B cell (primary cell): ENCODE data around the gene ZP3. TPM values are rescaled to one million over a fixed set of nuclear protein-coding genes. Genes with fewer than 3 reads are reported as not detected.
A peak's percentile ranks its signal among the peaks of the same experiment; 100 is the strongest.
"Not testable (repeated sequence)": the region's sequence is repeated elsewhere in the genome, so short reads cannot be mapped to it uniquely, and the experiment has no call there.

Experiments
- ATAC-seq: fragments of 200-7000 bp; cut with Tn5 transposase; one replicate; pipeline ENCODE4 v1.10.0; 2021; ENCODE audit warnings: low read depth, mild to moderate bottlenecking, moderate number of reproducible peaks, moderate library complexity
- CTCF ChIA-PET: fragments of 350-600 bp; sonication (Branson Sonifier 250); formaldehyde crosslinking; loops from one replicate; lab custom pipeline; 2021; ENCODE audit warnings: antibody characterized with exemption, inconsistent platforms; lab: Charles Lee
- POLR2A ChIA-PET: fragments of 350-600 bp; sonication (Branson Sonifier 250); formaldehyde crosslinking; loops from one replicate; lab custom pipeline; 2021; ENCODE audit warnings: antibody characterized with exemption; lab: Charles Lee
- DNase-seq: peaks from one replicate; pipeline ENCODE4 v3.0.0; 2013
- H2AFZ ChIP-seq: 2 replicates; pipeline ENCODE4 v1.6.1; 2012; ENCODE audit warnings: mild to moderate bottlenecking, low read depth, low read length; ENCODE audit not compliant: insufficient read depth, poor library complexity, severe bottlenecking
- H3K27ac ChIP-seq, 2 donors: 1 replicate in 1 of 2; 2 replicates in 1 of 2; pipeline ENCODE4 v1.5.1; 2012 to 2013; ENCODE audit warnings: low read length in 2 of 2, mild to moderate bottlenecking in 2 of 2, moderate library complexity in 1 of 2
- H3K27me3 ChIP-seq, 4 experiments: fragments of 200-600 bp in 1 of 4; sonication (generic) in 1 of 4; replicated peaks in 1 of 4; 1 replicate in 2 of 4; 2 replicates in 2 of 4; pipeline versions ENCODE4 v1.6.1 to v1.7.0; 2013 to 2016; ENCODE audit warnings: low read length in 3 of 4, mild to moderate bottlenecking in 2 of 4, mixed read lengths in 1 of 4, moderate library complexity in 1 of 4; ENCODE audit not compliant: insufficient read depth in 4 of 4, control insufficient read depth in 3 of 4; ENCODE audit errors: control extremely low read depth in 1 of 4
- H3K36me3 ChIP-seq, 2 experiments: replicated peaks in 1 of 2; 1 replicate in 1 of 2; 2 replicates in 1 of 2; pipeline versions ENCODE4 v1.6.1 to v1.7.1; 2013; ENCODE audit warnings: low read length in 1 of 2; ENCODE audit not compliant: insufficient read depth in 2 of 2, control insufficient read depth in 1 of 2; ENCODE audit errors: control extremely low read depth in 1 of 2, extremely low read depth in 1 of 2
- H3K4me1 ChIP-seq, 2 donors: fragments of 200-600 bp in 1 of 2; sonication (generic) in 1 of 2; 1 replicate in 1 of 2; 2 replicates in 1 of 2; pipeline versions ENCODE4 v1.5.1 to v1.6.1; 2013 to 2017; ENCODE audit warnings: low read length in 2 of 2; ENCODE audit not compliant: control insufficient read depth in 2 of 2, insufficient read depth in 2 of 2
- H3K4me2 ChIP-seq: replicated peaks from 2 replicates; pipeline ENCODE3; 2012; ENCODE audit warnings: mild to moderate bottlenecking, low read depth, low read length; ENCODE audit not compliant: poor library complexity, severe bottlenecking
- H3K4me3 ChIP-seq, 5 experiments: fragments of 200-600 bp in 1 of 5; sonication (generic) in 1 of 5; 1 replicate in 3 of 5; 2 replicates in 2 of 5; pipeline versions ENCODE4 v1.5.1 to v1.7.0; 2011 to 2016; ENCODE audit warnings: low read length in 4 of 5, mild to moderate bottlenecking in 4 of 5, low read depth in 2 of 5, control low read depth in 1 of 5, moderate library complexity in 1 of 5; ENCODE audit not compliant: insufficient read depth in 1 of 5; ENCODE audit errors: control extremely low read depth in 1 of 5, extremely low read depth in 1 of 5
- H3K79me2 ChIP-seq: fragments of 200-600 bp; sonication (generic); one replicate; pipeline ENCODE4 v1.6.0; 2016; ENCODE audit warnings: low read length; ENCODE audit not compliant: control insufficient read depth, insufficient read depth
- H3K9ac ChIP-seq: fragments of 200-600 bp; sonication (generic); 2 replicates; pipeline ENCODE4 v1.6.1; 2017; ENCODE audit warnings: mild to moderate bottlenecking, low read length, moderate library complexity
- H3K9me3 ChIP-seq, 3 donors: one replicate each; pipeline versions ENCODE4 v1.6.1 to v1.7.1; 2013; ENCODE audit warnings: low read length in 2 of 3; ENCODE audit not compliant: control insufficient read depth in 2 of 3, insufficient read depth in 1 of 3; ENCODE audit errors: control extremely low read depth in 1 of 3
- H4K20me1 ChIP-seq: 2 replicates; pipeline ENCODE4 v1.6.0; 2012; ENCODE audit warnings: mild to moderate bottlenecking, low read length; ENCODE audit not compliant: insufficient read depth, control insufficient read depth, poor library complexity, severe bottlenecking
- H3K27ac Mint-ChIP-seq: one replicate; pipeline ENCODE4 v1.8.0; 2021; ENCODE audit warnings: mixed read lengths
- H3K27me3 Mint-ChIP-seq: one replicate; pipeline ENCODE4 v1.8.0; 2021; ENCODE audit warnings: mixed read lengths
- H3K4me1 Mint-ChIP-seq: one replicate; pipeline ENCODE4 v1.8.0; 2021; ENCODE audit warnings: mixed read lengths
- H3K4me3 Mint-ChIP-seq: one replicate; pipeline ENCODE4 v1.8.0; 2021; ENCODE audit warnings: mixed read lengths
- H3K9me3 Mint-ChIP-seq: one replicate; pipeline ENCODE4 v1.8.0; 2022; ENCODE audit warnings: mixed read lengths; ENCODE audit not compliant: insufficient read depth
- WGBS: methylation state at CpG from one replicate; pipeline ENCODE4 v1.1.5; 2013; ENCODE audit warnings: missing lambda C conversion rate; ENCODE audit not compliant: insufficient coverage; 5-methylcytosine and 5-hydroxymethylcytosine counted together
- intact Hi-C: fragments of 100-400 bp; cut with micrococcal nuclease; formaldehyde crosslinking; loops from one replicate; pipeline ENCODE4 v1.10.0; 2022
- polyA plus RNA-seq: library from polyadenylated mRNA; depleted of rRNA; stranded (reverse); fragments of >200 nt; gene quantifications from 2 replicates; pipeline ENCODE4 v1.2.3, GENCODE V29; 2012
- total RNA-seq, 2 donors: library from RNA; stranded (reverse); fragments of 120-200 nt in 1 of 2; gene quantifications; 1 replicate in 1 of 2; 2 replicates in 1 of 2; pipeline versions ENCODE4 v1.2.3 to v1.2.4, GENCODE V29; 2013 to 2022

The ZP3 gene
- total and polyA plus RNA-seq, 2 donors (not counting 1 experiment from before 2014, with no cell fraction given) = 0.64 to 4.4 TPM

GRCh38 chr7:76483081-76483480 lies 58.3 kb downstream of the ZP3 start:
- H3K9ac ChIP-seq, ATAC-seq, DNase-seq, H3K79me2 ChIP-seq, H3K4me1 ChIP-seq, POLR2A ChIA-PET, H2AFZ ChIP-seq, H3K4me2 ChIP-seq, H3K9me3 Mint-ChIP-seq, H3K27ac ChIP-seq, H3K4me1 Mint-ChIP-seq, CTCF ChIA-PET, H3K27me3 ChIP-seq, H4K20me1 ChIP-seq, H3K4me3 Mint-ChIP-seq, intact Hi-C loops, H3K27ac Mint-ChIP-seq, H3K27me3 Mint-ChIP-seq, H3K36me3 ChIP-seq, H3K4me3 ChIP-seq, H3K9me3 ChIP-seq: not testable (repeated sequence)
- WGBS = 93% methylated on average over 3 of the region's 17 CpGs

- WGBS = 100% methylated on average over 2 of the region's 12 CpGs
- H3K9me3 Mint-ChIP-seq, H3K36me3 ChIP-seq, H3K4me3 Mint-ChIP-seq, DNase-seq, H2AFZ ChIP-seq, H3K27me3 Mint-ChIP-seq, H3K27ac Mint-ChIP-seq, POLR2A ChIA-PET, H4K20me1 ChIP-seq, H3K4me1 ChIP-seq, ATAC-seq, CTCF ChIA-PET, H3K27me3 ChIP-seq, H3K27ac ChIP-seq, H3K4me1 Mint-ChIP-seq, H3K4me3 ChIP-seq, H3K9me3 ChIP-seq, intact Hi-C loops, H3K4me2 ChIP-seq, H3K9ac ChIP-seq, H3K79me2 ChIP-seq: not testable (repeated sequence)
These were observed 59.7 kb downstream of the ZP3 start for GRCh38 chr7:76484456-76484855.

DNA sequence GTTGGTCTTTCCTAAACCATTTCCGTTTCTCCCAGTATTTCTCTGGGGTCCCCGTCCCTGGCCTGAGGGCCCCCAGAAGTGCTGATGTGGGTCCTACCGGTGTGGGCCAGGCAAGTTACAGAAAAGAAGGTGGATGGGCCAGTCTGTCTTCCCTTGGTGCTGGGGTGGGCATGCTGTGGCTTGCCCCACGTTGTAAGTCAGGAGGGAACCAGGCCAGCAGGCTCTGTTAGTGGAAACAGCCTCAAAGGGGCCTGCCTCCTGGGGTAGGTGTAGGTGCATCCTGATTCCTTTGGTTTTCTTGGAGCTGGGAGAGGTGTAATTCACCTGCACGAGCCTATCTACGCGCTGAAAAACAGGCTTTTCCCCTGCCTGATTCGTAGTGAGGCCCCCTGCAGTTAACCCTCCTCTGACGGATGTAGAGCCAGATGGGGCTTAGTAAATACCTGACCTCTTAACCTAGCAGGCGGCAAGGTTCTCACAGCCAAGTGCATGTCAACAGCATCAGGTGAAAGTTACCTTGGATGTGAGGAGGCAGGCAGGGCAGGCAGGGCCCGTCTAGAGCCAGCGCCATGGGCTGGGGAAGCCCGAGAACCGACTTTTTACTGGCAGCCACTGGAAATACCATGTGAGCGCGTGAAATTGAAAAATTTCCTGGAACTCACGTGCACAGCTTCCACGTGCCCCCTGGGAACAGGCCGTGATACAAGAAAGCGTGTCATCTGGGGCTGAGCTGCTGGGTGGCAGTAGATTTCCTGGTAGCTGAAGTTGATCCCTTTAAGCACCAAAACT lies 61.3 kb downstream of the ZP3 start:
- CTCF ChIA-PET, intact Hi-C loops, DNase-seq, H3K27ac Mint-ChIP-seq, H3K36me3 ChIP-seq, H3K27me3 Mint-ChIP-seq, H3K4me1 ChIP-seq, H3K9me3 Mint-ChIP-seq, H3K4me3 ChIP-seq, H3K4me1 Mint-ChIP-seq, H3K9ac ChIP-seq, H3K9me3 ChIP-seq, H2AFZ ChIP-seq, ATAC-seq, POLR2A ChIA-PET, H4K20me1 ChIP-seq, H3K27me3 ChIP-seq, H3K27ac ChIP-seq, H3K4me3 Mint-ChIP-seq, H3K4me2 ChIP-seq, H3K79me2 ChIP-seq: not testable (repeated sequence)
- no CpG with 5 or more reads among the region's 20 CpGs for WGBS

GRCh38 chr7:76486618-76487017 lies 61.9 kb downstream of the ZP3 start:
- H3K4me3 ChIP-seq, H3K27ac ChIP-seq, H3K9me3 ChIP-seq, H3K4me1 ChIP-seq, H3K27me3 Mint-ChIP-seq, H2AFZ ChIP-seq, H3K79me2 ChIP-seq, DNase-seq, H4K20me1 ChIP-seq, H3K4me3 Mint-ChIP-seq, H3K27me3 ChIP-seq, CTCF ChIA-PET, H3K9ac ChIP-seq, H3K36me3 ChIP-seq, H3K4me2 ChIP-seq, intact Hi-C loops, POLR2A ChIA-PET, H3K4me1 Mint-ChIP-seq, H3K9me3 Mint-ChIP-seq: not testable (repeated sequence)
- peak overlapping the region; percentile 84 for H3K27ac Mint-ChIP-seq
- WGBS = no CpG with 5 or more reads among the region's 5 CpGs
- ATAC-seq = peak; percentile 98
